H9 (cell line): ENCODE data around the gene LYSMD3. TPM values are rescaled to one million over a fixed set of nuclear protein-coding genes. Genes with fewer than 3 reads are reported as not detected.

Source experiments
- DNase-seq: peaks from one replicate; pipeline ENCODE4 v3.0.0-alpha.2; 2017
- H2AFZ ChIP-seq: one replicate; pipeline ENCODE4 v1.6.1; 2013; ENCODE audit warnings: mild to moderate bottlenecking, low read length, control low read depth, moderate library complexity
- H2AK5ac ChIP-seq: 2 replicates; pipeline ENCODE4 v1.6.1; 2013; ENCODE audit warnings: low read length, control low read depth, mixed read lengths; ENCODE audit not compliant: insufficient read length
- H2BK120ac ChIP-seq: one replicate; pipeline ENCODE4 v1.6.1; 2013; ENCODE audit warnings: low read depth, mild to moderate bottlenecking, low read length, control low read depth, inconsistent platforms; ENCODE audit not compliant: poor library complexity, severe bottlenecking
- H2BK12ac ChIP-seq: 2 replicates; pipeline ENCODE4 v1.6.1; 2013; ENCODE audit warnings: low read length, control low read depth, mixed read lengths, low read depth; ENCODE audit not compliant: insufficient read length
- H2BK15ac ChIP-seq: 2 replicates; pipeline ENCODE4 v1.6.1; 2013; ENCODE audit warnings: low read depth, low read length, control low read depth
- H2BK20ac ChIP-seq: one replicate; pipeline ENCODE4 v1.6.1; 2013; ENCODE audit warnings: low read depth, mild to moderate bottlenecking, low read length, control low read depth, inconsistent platforms; ENCODE audit not compliant: poor library complexity, severe bottlenecking
- H2BK5ac ChIP-seq: 2 replicates; pipeline ENCODE4 v1.6.1; 2013; ENCODE audit warnings: low read length, control low read depth, mixed read lengths; ENCODE audit not compliant: insufficient read length
- H3K14ac ChIP-seq: 2 replicates; pipeline ENCODE4 v1.6.1; 2013; ENCODE audit warnings: low read length, control low read depth; ENCODE audit not compliant: insufficient read depth
- H3K18ac ChIP-seq: 2 replicates; pipeline ENCODE4 v1.6.1; 2013; ENCODE audit warnings: low read depth, mild to moderate bottlenecking, mixed read lengths, low read length, control low read depth; ENCODE audit not compliant: insufficient read length
- H3K23ac ChIP-seq: 2 replicates; pipeline ENCODE4 v1.6.1; 2013; ENCODE audit warnings: low read length, control low read depth, mixed read lengths, low read depth; ENCODE audit not compliant: insufficient read length
- H3K23me2 ChIP-seq: 2 replicates; pipeline ENCODE4 v1.6.1; 2013; ENCODE audit warnings: low read depth, mild to moderate bottlenecking, mixed read lengths, low read length, control low read depth; ENCODE audit not compliant: insufficient read length, poor library complexity, severe bottlenecking
- H3K27ac ChIP-seq: 2 replicates; pipeline ENCODE4 v1.5.1; 2013; ENCODE audit warnings: low read length, control low read depth, mixed read lengths, low read depth; ENCODE audit not compliant: insufficient read length
- H3K27me3 ChIP-seq: 2 replicates; pipeline ENCODE4 v1.6.1; 2013; ENCODE audit warnings: low read length, control low read depth, inconsistent platforms; ENCODE audit not compliant: insufficient read depth
- H3K4ac ChIP-seq: 2 replicates; pipeline ENCODE4 v1.6.1; 2013; ENCODE audit warnings: low read depth, mild to moderate bottlenecking, control low read depth, inconsistent platforms, low read length, moderate library complexity
- H3K4me1 ChIP-seq: 2 replicates; pipeline ENCODE4 v1.6.1; 2013; ENCODE audit warnings: low read length, control low read depth, inconsistent platforms; ENCODE audit not compliant: insufficient read depth
- H3K4me2 ChIP-seq: 2 replicates; pipeline ENCODE4 v1.6.1; 2013; ENCODE audit warnings: low read length, control low read depth, mixed read lengths; ENCODE audit not compliant: insufficient read length, insufficient read depth
- H3K56ac ChIP-seq: 2 replicates; pipeline ENCODE4 v1.6.1; 2013; ENCODE audit warnings: low read depth, mild to moderate bottlenecking, mixed read lengths, low read length, control low read depth; ENCODE audit not compliant: insufficient read length
- H3K79me1 ChIP-seq: 2 replicates; pipeline ENCODE4 v1.6.1; 2013; ENCODE audit warnings: low read depth, mild to moderate bottlenecking, moderate library complexity, low read length, control low read depth, inconsistent platforms; ENCODE audit not compliant: insufficient read depth, poor library complexity, severe bottlenecking
- H3K79me2 ChIP-seq: 2 replicates; pipeline ENCODE4 v1.6.1; 2013; ENCODE audit warnings: low read length, control low read depth, inconsistent platforms; ENCODE audit not compliant: insufficient read depth
- H3K9ac ChIP-seq: 2 replicates; pipeline ENCODE4 v1.6.1; 2013; ENCODE audit warnings: low read length, control low read depth, mixed read lengths; ENCODE audit not compliant: insufficient read length; ENCODE audit errors: extremely low read depth
- H3K9me3 ChIP-seq: one replicate; pipeline ENCODE4 v1.6.1; 2013; ENCODE audit warnings: low read depth, low read length, inconsistent platforms; ENCODE audit not compliant: control insufficient read depth
- H3T11ph ChIP-seq: one replicate; pipeline ENCODE4 v1.6.1; 2013; ENCODE audit warnings: mild to moderate bottlenecking, low read length, control low read depth, inconsistent platforms
- H4K20me1 ChIP-seq: one replicate; pipeline ENCODE4 v1.6.1; 2013; ENCODE audit not compliant: control insufficient read depth, insufficient read length, insufficient read depth
- H4K5ac ChIP-seq: 2 replicates; pipeline ENCODE4 v1.6.1; 2013; ENCODE audit warnings: low read depth, mild to moderate bottlenecking, mixed read lengths, low read length, control low read depth; ENCODE audit not compliant: insufficient read length
- H4K8ac ChIP-seq: replicated peaks from 2 replicates; pipeline ENCODE4 v1.6.1; 2013; ENCODE audit warnings: low read length, control low read depth, mixed read lengths, low read depth; ENCODE audit not compliant: insufficient read length
- H4K91ac ChIP-seq: 2 replicates; pipeline ENCODE4 v1.6.1; 2013; ENCODE audit warnings: low read depth, mild to moderate bottlenecking, moderate library complexity, mixed read lengths, low read length, control low read depth; ENCODE audit not compliant: insufficient read length
- H3K27ac Mint-ChIP-seq, 3 experiments: 2 replicates in 2 of 3; 3 replicates in 1 of 3; pipeline ENCODE4 v1.8.0; 2020 to 2021; ENCODE audit warnings: mixed read lengths in 3 of 3, mild to moderate bottlenecking in 1 of 3, moderate library complexity in 1 of 3
- H3K27me3 Mint-ChIP-seq: 2 replicates; pipeline ENCODE4 v1.8.0; 2021; ENCODE audit warnings: low read depth, mild to moderate bottlenecking, moderate library complexity, mixed read lengths
- H3K36me3 Mint-ChIP-seq, 3 experiments: 2 replicates in 2 of 3; 3 replicates in 1 of 3; pipeline ENCODE4 v1.8.0; 2020 to 2021; ENCODE audit warnings: low read depth in 3 of 3, mixed read lengths in 3 of 3; ENCODE audit not compliant: insufficient read depth in 1 of 3
- H3K4me1 Mint-ChIP-seq, 2 experiments: 2 replicates each; pipeline ENCODE4 v1.8.0; 2020; ENCODE audit warnings: mixed read lengths in 2 of 2
- H3K4me3 Mint-ChIP-seq, 2 experiments: 2 replicates in 1 of 2; 3 replicates in 1 of 2; pipeline ENCODE4 v1.8.0; 2020 to 2021; ENCODE audit warnings: mild to moderate bottlenecking in 2 of 2, mixed read lengths in 2 of 2, moderate library complexity in 1 of 2
- H3K9me3 Mint-ChIP-seq, 2 experiments: 2 replicates in 1 of 2; 3 replicates in 1 of 2; pipeline ENCODE4 v1.8.0; 2020; ENCODE audit warnings: mild to moderate bottlenecking in 2 of 2, mixed read lengths in 2 of 2, moderate library complexity in 1 of 2
- WGBS: extraction: QIAGEN DNeasy Blood & Tissue Kit; methylation state at CpG from one replicate; pipeline ENCODE4 v1.1.7; 2013; ENCODE audit warnings: missing lambda C conversion rate, low lambda C conversion rate, mixed read lengths; ENCODE audit not compliant: insufficient read length; ENCODE audit errors: extremely low coverage; 5-methylcytosine and 5-hydroxymethylcytosine counted together
- total RNA-seq: library from RNA; stranded (reverse); gene quantifications from 2 replicates; pipeline ENCODE4 v1.2.1, GENCODE V29; 2021
- TF ChIP-seq, protein P1 (sequence below): fragments of 200-600 bp; sonication (generic); conservative IDR thresholded peaks from 3 replicates; pipeline ENCODE4 v1.8.0; 2021; ENCODE audit warnings: antibody characterized with exemption, mild to moderate bottlenecking

Gene LYSMD3
- total RNA-seq, 1 experiment from 2014 or later: 14.0 TPM

- Histone ChIP-seq H3K23ac (no peak overlapping the region), H3K4me1 (peaks cover 11% of the 10 kb centered on the region; the same call in 1 of the 2 replicates), H3K14ac (no peak overlapping the region), H2BK15ac (no peak overlapping the region), H4K91ac (no peak overlapping the region), H4K5ac (no peak overlapping the region), H3K56ac (no peak overlapping the region), H3K4me2 (peak overlapping the region; percentile 15), H3K9ac (no peak overlapping the region), H2BK20ac (no peak overlapping the region), H2BK120ac (no peak overlapping the region), H2AK5ac (no peak overlapping the region), H3K4ac (no peak overlapping the region), H4K8ac (no peak overlapping the region), H2BK12ac (no peak overlapping the region), H3K27me3 (no peaks in the 10 kb centered on the region), H2AFZ (no peak overlapping the region), H4K20me1 (no peaks in the 10 kb centered on the region), H3K27ac (no peak overlapping the region), H3T11ph (no peak overlapping the region), H3K9me3 (no peaks in the 10 kb centered on the region), H3K79me1 (no peaks in the 10 kb centered on the region), H2BK5ac (no peak overlapping the region), H3K18ac (no peak overlapping the region), H3K23me2 (peaks cover 4% of the 10 kb centered on the region), H3K79me2 (peaks cover 22% of the 10 kb centered on the region; the same call in 1 of the 2 replicates)
- Mint-ChIP-seq H3K9me3 (peaks cover 11 to 19% of the 10 kb centered on the region in 2 experiments), H3K4me3 (peak overlapping the region in 1 of 2 experiments; percentile 93; a peak in 3 of 5 replicates), H3K27me3 (no peaks in the 10 kb centered on the region), H3K27ac (peak overlapping the region; percentile 19 to 97 (median 94); a peak in 4 of 7 replicates), H3K36me3 (peaks cover 0 to 14% (median 13%) of the 10 kb centered on the region in 3 experiments; a peak in 6 of 7 replicates), H3K4me1 (peaks cover 67 to 69% of the 10 kb centered on the region in 2 experiments)
- DNase-seq: no peak
- TF ChIP-seq, protein P1, sequence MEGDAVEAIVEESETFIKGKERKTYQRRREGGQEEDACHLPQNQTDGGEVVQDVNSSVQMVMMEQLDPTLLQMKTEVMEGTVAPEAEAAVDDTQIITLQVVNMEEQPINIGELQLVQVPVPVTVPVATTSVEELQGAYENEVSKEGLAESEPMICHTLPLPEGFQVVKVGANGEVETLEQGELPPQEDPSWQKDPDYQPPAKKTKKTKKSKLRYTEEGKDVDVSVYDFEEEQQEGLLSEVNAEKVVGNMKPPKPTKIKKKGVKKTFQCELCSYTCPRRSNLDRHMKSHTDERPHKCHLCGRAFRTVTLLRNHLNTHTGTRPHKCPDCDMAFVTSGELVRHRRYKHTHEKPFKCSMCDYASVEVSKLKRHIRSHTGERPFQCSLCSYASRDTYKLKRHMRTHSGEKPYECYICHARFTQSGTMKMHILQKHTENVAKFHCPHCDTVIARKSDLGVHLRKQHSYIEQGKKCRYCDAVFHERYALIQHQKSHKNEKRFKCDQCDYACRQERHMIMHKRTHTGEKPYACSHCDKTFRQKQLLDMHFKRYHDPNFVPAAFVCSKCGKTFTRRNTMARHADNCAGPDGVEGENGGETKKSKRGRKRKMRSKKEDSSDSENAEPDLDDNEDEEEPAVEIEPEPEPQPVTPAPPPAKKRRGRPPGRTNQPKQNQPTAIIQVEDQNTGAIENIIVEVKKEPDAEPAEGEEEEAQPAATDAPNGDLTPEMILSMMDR: no peak
- WGBS: no CpG with 5 or more reads among the region's 1 CpG
Measured at GRCh38 chr5:90561766-90562165, 32.4 kb upstream of the LYSMD3 start.
